Measurements from ENCODE around the gene HSPA6.
"Not testable (repeated sequence)": the region's sequence is repeated elsewhere in the genome, so short reads cannot be mapped to it uniquely, and the experiment has no call there.

Gene HSPA6

DNA sequence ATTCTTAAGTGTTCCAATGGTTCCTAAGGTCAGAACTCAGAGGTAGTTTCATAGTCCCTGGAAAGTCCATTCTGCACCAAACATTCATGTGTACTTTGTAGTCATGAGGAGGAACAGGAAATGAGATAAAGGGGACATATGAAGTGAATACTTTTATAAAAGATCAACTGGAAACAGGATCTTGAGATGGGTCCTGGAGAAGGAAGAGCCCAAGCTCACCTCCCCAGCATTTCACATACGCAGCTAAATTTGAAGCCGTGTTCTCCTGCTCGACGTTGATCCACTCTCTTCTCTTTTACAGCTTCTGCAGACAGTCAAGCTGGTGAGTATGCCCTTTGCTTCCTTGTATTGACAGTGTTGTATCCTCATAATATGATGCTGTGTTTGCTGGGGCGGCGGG, 18.7 kb upstream of the HSPA6 start:
- FAIRE-seq = no peak

DNA sequence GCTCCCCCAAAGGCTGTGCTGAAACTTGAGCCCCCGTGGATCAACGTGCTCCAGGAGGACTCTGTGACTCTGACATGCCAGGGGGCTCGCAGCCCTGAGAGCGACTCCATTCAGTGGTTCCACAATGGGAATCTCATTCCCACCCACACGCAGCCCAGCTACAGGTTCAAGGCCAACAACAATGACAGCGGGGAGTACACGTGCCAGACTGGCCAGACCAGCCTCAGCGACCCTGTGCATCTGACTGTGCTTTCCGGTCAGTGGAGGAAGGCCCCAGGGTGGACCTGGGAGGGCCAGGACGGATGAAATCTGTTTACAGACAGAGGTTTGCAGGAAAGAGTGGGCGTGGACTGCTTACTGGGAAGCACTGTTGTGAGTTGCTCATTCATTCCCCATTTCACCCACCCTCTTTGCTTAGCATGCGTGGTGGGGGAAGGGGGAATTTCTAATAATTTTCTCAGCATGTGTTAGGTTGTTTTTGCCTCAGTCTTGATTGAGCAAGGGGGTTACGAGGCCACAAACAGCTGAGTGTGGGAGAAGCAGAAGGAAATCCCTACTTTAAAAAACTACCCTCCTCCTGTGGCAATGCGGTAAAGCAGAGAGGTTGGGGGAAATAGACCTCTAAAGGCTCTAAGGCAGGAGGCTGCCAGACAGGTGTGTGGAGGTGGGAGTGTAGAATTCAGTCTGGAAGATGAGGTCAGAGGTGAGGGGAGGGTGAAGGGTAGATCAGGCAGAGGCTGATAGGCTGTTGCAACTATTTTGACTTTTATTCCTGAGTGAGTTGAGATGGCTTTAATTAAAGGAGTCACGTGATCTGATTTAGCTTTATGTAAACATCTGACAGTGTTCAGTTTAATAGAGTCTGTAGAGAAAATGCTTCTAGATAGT, 17.8 kb upstream of the HSPA6 start:
- no peak for FAIRE-seq

DNA sequence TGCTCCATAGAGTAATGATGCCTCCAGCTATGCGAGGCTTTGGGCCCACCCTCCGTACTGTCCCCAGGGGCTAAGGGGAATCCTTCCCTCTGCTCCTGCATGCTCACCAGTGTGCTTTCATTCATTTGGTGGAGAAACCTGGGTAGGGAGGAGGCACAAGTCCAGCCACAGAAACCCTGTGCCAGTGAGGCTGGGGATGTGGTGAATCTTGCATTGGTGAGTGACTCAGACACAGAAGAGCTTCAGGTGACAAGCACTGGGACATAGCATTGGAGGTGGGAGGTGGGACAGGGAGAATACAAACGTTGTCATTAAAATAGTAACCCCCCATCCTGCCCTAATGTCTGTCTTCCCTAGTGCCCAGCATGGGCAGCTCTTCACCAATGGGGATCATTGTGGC, 13.9 kb upstream of the HSPA6 start:
- FAIRE-seq = no peak

DNA sequence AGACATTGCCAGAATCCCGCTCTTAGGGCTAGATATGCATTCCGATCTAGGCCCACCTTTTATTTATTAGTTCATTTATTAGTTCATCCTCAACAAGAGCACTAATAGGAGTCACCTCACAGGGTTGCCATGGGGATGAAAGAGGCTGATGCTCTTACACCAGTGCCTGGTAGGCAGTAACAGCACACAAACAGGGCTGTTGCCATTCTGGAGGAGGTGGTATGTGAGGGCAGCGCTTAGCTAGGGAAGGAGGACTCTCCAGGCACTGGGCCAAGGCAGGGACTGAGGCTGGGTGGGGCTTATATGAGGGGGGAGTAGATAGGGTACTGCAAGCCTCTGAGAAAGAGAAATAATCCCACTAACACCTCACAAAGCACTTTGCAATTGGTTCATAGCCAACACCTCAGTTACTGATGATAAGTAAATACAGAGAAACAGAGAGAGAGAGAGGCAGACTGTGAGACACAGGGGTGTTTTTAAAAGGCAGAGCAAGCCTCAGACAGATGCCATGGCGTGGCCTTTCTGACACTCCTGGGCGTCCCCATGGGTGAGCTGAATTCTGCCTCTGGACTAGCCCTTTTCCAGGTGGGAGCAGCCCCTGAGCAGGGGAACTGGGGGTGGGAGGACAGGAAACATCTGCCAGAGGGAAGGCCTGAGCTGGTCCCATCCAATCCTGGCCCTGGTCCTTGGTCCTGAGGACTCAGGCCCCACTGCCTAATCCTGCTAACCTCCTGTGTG, 13.2 kb upstream of the HSPA6 start:
- no peak for FAIRE-seq

DNA sequence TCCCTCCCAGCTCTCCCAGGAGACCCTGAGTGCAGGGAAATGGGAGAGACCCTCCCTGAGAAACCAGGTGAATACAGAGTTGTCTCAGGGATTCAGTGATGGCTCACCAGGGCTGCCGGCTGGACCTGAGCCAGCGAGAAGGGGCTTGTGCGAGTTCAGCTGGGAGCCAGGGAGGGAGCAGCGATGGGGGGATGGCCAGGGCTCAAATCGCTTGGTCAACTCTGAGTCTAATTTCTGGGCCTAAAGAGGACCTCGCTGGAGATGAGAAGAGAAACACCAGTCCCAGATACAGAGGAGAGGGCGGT, 12.6 kb upstream of the HSPA6 start:
- FAIRE-seq = no peak

DNA sequence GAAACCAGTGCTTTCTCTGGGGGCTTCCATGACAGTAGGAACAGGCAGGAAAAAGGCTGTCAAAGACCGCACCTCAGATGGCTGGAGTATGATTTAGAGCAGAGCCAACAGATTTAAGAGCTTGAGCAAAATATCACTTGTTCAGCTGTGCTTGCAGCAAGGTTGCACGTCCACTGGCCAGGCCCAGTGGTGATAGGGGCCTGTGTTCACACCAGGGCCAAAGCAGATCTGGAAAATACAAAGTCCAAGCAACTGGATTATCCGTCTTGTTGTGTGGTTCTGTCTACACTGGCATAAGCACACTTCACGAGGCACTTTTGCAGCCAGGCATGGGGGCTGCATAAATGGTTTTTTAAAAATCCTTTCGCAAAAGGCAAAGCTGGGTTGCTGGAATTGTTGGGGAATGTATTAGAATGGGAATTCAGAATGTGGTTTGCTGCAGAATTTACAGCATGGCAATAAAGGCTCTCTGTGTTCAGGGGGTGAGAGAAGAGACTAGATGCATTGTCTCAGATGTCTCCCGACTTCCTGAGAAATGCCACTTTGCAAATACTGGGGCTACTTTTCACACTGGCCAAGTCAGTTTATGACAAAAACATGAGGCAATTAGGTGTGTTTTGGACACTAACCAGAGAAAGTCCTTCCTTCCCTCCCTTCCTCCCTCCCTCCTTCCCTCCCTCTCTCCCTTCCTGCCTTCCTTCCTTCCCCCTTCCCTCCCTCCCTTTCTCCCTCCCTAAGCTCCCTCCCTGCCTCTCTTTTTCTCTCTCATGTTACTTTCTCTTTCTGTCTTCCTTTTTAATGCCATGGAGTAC, 11.5 kb upstream of the HSPA6 start:
- not testable (repeated sequence) for FAIRE-seq

DNA sequence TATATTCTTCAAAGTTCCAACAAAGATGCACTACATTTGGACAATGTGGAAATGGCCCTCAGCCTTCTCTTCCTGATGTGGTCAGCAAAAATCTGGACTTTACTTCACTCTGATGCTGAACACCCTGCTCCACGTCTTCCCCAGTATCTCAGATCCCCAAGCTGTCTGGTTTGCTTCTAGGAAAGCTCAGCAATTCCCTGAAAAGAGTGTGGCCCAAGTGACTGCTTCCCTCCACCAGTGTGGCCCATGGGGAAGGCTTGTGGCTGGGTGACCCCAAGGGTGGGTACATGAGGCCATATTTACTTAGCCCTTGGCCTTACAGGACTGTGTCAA, 10.9 kb upstream of the HSPA6 start:
- FAIRE-seq = not testable (repeated sequence)

GRCh38 chr1:161513953-161514352, 10.4 kb upstream of the HSPA6 start:
- not testable (repeated sequence) for FAIRE-seq

DNA sequence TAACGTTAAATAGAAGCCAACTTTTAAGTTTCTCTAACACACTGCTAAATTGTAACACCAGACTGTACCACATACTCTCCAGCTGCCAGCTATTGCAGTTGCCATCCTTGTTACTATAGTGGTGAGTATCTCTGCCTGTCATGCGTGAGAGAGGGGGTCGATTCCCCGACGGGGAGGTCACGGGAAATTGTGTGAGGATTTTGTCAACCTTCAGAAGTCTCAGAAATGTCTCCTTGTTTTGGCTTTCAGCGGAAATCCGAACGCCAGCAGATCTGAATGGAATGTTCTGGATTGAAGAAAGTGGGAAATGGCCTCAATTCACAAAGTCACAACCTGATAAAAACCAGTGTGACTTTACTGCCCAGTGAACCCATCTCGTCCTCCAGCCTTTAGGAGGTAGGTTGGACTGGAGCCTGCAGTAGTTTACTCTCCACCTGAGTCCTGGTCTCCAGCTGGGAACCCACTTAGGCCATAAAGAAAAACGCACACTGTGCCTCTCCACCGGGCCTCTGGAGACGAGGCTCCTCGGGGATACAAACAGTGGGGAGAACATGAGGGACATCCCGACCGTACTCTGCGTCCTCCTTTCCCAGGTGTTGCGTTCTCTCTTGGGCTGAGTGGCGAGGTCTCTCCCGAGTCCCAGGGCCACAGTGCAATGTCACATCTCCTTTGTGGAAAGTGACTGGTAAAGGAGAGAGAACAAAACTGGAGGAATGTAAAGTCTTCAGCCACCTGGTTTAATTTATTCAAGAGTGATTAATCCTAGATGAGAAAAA, 1.1 kb upstream of the HSPA6 start:
- FAIRE-seq = not testable (repeated sequence)

- not testable (repeated sequence) for FAIRE-seq
These were observed 477 bp downstream of the HSPA6 start for GRCh38 chr1:161524742-161525291.

DNA sequence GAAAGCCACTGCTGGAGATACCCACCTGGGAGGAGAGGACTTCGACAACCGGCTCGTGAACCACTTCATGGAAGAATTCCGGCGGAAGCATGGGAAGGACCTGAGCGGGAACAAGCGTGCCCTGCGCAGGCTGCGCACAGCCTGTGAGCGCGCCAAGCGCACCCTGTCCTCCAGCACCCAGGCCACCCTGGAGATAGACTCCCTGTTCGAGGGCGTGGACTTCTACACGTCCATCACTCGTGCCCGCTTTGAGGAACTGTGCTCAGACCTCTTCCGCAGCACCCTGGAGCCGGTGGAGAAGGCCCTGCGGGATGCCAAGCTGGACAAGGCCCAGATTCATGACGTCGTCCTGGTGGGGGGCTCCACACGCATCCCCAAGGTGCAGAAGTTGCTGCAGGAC, 981 bp downstream of the HSPA6 start:
- not testable (repeated sequence) for FAIRE-seq

DNA sequence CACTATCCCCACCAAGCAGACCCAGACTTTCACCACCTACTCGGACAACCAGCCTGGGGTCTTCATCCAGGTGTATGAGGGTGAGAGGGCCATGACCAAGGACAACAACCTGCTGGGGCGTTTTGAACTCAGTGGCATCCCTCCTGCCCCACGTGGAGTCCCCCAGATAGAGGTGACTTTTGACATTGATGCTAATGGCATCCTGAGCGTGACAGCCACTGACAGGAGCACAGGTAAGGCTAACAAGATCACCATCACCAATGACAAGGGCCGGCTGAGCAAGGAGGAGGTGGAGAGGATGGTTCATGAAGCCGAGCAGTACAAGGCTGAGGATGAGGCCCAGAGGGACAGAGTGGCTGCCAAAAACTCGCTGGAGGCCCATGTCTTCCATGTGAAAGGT, 1.6 kb downstream of the HSPA6 start:
- not testable (repeated sequence) for FAIRE-seq

DNA sequence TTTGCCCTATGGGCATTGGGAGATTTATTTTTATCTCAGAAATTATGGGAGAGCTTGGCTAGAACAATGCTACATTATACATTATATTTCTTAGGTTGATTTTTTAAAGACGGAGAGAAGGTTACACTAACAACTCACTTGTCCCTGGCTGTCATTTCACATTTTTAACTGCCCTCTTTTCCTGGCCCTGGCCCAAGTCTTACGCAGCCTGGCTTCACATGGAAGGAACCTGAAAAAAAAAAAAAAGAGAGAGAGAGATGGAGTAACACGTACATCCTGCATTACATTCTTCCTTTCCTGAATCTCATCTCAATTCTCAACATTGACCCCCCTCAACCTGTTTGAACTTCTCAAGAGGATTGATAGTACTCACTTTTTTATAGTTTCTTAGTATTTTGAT, 4.2 kb downstream of the HSPA6 start:
- not testable (repeated sequence) for FAIRE-seq

DNA sequence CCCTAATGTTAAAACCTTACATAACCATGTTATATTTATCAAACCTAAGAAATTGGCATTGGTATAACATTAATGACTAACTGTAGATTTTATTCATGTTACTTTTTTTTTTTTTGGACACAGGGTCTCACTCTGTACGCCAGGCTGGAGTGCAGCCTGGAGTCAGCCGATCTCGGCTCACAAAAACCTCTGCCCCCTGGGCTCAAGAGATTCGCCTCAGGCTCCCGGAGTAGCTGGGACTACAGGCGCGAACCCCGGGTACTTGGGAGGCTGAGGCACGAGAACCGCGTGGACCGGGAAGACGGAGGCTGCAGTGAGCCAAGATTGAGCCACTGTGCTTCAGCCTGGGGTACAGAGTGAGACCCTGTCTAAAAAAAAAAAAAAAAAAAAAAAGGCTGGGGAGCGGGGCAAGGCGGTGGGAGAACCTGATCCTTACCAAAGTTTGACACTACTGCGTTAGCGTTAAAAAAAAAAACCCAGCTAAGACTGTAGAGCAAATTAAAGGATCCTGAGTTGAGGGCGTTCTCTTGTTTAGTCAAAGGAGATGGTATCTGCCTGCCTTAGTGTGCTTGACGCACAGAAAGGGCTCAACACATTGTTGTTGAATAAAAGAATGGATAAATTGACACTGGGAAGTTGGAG, 5.2 kb downstream of the HSPA6 start:
- FAIRE-seq = not testable (repeated sequence)

- FAIRE-seq = peak; percentile 81
These were observed 5.8 kb downstream of the HSPA6 start for GRCh38 chr1:161530158-161530557.

DNA sequence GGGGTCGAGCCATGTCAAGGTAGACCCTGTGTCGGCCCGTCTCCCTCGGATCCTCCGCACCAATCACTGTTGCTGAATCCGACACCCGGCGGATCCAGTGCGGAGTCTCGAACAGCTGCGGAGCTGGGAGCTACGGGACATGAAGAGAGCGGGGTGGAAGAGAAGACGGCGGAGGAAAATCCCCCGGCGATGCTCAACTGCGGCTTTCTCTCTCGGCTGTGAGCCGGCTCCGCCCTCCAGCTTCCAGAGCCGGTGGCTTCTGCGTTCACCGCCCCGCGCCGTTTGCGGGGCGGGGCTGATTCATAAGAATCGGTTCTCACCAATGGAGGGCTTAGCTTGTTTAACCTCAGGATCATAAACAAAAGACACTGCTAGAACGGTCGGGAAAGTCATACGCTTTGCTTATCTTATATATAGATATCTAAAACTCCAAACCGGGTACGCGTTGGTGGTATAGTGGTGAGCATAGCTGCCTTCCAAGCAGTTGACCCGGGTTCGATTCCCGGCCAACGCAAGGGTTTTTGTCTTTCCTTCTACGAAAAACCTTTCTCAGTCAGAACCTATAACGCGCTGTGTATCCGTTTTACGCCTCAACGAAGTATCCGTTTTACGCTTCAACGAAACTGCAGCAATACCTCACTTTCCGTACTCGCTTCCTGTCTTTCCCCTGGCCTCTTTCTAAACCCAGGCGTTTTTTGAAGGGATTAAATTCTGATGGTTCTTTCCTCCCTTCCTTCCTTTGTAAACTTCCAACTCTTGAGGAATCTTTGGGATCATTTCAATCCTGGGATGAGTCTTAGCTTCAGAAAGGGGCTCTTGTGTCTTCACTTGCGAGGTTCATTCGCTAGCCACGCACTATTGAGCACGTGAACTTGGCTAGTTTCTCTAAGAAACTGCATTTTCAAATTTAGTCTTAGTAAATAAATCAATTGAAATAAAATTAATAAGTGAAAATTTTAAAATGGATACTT, 6.6 kb downstream of the HSPA6 start:
- peak; percentile 94 for FAIRE-seq

DNA sequence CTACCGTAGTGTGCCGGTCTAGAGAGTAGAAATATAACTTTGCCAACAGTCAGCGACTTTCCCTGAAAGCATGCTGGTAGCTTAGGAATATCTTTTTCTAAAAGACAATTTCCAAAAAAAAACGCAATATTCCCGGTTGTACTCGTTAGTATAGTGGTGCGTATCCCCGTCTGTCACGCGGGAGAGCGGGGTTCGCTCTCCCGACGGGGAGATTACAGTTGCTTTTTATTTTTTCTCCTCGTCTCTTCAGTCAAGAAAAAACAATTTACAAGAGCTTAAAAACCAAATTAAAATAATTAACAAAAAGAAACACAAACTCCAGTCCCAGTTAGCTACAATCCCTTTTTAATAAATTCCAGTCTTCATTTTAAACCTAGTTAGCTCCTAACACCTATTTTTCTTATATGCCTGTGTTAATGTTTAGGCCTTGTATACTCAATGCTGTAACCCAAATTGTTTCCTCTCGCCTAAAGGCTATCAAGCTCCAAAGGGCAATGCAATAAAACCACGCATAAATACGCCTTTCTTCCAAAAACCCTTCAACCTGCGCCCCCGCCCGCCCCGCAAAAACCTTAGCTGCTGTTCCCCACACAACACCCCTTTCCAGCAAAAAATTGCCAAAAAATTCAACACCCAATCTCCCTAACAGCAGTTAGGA, 7.8 kb downstream of the HSPA6 start:
- no peak for FAIRE-seq

DNA sequence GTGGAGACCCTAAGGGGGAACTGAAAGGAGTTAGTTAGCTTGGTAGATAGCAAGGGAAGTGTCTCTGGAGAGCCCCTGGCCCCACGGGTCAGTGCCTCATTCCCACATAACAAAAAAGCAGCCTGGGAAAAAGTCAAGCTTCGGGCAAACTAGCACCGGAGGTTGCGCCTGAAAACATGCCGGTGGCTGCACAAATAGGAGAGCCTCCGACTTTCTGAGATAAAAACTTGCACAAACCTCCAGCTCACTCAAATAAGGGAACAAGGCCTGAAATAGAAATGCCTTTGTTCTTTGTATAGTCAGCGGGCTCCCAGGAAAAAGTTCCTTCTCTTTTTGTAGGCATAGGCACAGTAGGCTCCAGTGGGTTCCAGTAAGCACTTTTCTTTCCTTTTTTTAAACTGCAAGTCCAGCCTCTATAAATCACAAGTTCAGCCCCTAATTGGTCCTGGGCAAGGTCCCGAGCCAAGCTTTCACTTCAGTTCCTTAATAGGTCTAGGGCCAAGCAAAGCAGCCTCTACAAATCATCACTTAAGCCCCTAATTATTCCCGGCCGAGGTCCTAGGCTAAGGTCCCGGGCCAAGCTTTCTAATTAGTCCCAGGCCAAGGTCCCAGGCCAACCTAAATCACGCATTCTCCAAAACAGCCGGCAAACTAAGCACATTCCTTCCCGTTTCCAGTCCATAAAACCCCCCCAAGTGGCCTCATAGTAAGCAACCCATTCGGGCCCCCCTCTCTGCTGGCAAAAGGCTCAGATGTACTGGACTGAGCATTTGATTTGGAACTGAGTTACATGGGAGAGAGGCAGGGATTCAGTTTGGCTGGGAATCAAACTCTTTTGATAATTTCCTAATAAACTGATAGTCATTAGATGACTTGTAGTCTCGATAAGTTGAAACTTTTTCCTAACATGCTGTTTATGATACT, 8.6 kb downstream of the HSPA6 start:
- not testable (repeated sequence) for FAIRE-seq
